ENCODE data around the gene ARHGAP42.
"Not testable (repeated sequence)": the region's sequence is repeated elsewhere in the genome, so short reads cannot be mapped to it uniquely, and the experiment has no call there.

ARHGAP42 gene

GRCh38 chr11:100726680-100727079 is 39.6 kb downstream of the ARHGAP42 start:
- DNase-seq (ENCODE audit: low spot score), result no peak

DNA sequence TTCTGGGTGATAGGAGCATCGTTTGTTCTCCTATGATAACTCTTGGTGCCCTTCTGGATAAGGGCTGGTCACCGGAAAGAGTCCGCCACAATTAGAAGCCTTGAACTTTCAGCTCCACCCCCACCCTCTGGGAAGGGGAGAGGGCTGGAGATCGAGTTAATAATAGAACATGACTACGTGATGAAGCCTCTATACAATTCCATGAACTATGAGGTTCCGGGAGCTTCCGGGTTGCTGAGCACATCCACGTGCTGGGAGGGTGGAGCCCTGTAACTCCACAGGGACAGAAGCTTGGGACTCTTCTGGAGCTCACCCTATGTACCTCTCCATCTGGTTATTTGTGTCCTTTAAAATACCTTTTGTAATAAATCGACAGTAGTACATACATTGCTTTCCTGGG is 40.3 kb downstream of the ARHGAP42 start:
- DNase-seq (ENCODE audit: low spot score), result no peak

GRCh38 chr11:100730266-100730665 is 43.2 kb downstream of the ARHGAP42 start:
- no peak for DNase-seq (ENCODE audit: low spot score)

GRCh38 chr11:100731471-100731870 is 44.4 kb downstream of the ARHGAP42 start:
- DNase-seq (ENCODE audit: low spot score), result no peak

GRCh38 chr11:100732949-100733348 is 45.9 kb downstream of the ARHGAP42 start:
- no peak for DNase-seq (ENCODE audit: low spot score)

GRCh38 chr11:100734743-100735527 is 47.8 kb downstream of the ARHGAP42 start:
- no peak for DNase-seq (ENCODE audit: low spot score)

GRCh38 chr11:100735949-100736675 is 49.0 kb downstream of the ARHGAP42 start:
- no peak for DNase-seq (ENCODE audit: low spot score)

DNA sequence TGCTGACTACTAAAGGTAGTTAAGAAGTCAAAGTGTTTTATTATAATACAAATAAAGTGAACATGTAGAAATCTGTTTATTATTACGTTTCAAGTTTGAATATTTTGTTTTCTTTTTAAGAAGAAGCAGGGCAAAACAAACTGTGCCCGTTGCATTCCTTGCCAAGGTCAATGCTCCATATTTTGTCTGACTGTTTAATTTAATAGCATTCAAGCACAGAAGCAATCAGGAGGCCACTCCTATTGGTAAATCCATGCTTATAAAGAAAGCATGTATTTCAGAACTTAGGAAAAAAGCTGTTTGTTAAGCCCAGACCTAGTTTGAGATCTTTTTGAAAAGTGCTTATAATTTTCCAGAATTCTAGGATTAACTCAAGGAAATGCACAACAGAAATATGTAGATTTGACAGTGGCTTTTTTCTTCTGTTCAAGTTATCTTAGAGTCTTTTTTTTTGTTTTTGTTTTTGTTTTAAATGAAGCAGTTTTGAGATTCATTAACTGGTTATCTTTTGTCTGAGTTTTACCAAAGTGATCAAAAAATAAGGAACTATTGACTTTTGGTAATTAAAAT is 51.7 kb downstream of the ARHGAP42 start:
- no peak for DNase-seq (ENCODE audit: low spot score)

GRCh38 chr11:100739666-100740065 is 52.6 kb downstream of the ARHGAP42 start:
- DNase-seq (ENCODE audit: low spot score), result no peak

DNA sequence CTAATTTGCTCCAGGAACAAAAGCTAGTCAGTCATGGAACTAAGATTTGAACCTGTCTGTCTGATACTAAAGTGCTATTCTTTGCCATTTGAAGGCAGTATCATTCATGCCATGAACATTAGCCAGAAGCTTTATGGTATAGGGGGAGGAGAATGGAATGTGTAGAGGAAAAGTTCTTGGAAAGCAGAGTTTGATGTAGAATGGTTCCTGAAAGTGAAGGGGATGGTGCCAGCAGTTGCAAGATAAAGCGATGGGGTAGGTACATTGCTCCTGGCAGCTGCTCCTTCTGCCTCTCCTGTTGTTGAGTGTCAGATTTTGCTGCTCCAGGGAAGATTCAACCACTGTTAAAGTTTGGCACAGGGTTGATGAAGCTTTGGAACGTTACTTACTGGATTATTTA is 53.4 kb downstream of the ARHGAP42 start:
- no peak for DNase-seq (ENCODE audit: low spot score)

DNA sequence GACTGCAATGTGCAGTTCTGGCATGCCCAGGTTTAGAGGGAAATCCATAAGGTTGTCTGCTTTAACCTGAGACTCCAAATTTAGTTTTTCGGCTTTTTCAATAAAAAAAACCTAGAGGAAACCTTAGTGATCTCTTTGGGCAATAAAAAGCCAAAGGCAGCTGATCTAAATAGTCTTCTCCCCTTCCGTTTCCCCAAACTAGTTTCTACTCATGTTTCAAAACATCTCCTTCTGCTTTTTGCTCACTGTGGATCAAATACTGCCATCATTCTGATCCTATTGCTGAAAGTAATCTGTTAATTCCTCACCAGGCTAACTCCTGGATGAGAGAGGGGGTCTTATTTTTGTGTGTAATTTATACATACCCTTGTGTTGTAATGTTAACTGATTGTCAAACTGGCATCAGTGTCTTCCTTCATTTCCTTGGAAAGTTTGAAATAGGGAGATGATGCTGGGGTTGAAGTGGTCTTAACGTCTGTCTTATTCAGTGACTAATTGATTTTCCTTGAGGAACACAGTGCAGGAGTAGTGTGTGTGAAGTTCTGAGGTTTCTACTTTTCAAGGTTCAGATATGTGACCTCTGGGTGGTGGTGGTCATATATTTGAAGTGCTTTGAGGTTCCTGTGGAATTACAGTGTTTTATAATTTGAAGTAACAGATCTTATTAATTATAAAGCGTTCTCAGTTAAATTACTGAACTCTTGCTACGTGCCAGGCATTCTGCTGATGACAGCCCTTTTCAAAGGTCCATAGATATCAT is 55.0 kb downstream of the ARHGAP42 start:
- no peak for DNase-seq (ENCODE audit: low spot score)

GRCh38 chr11:100746448-100746847 is 59.4 kb downstream of the ARHGAP42 start:
- no peak for DNase-seq (ENCODE audit: low spot score)

DNA sequence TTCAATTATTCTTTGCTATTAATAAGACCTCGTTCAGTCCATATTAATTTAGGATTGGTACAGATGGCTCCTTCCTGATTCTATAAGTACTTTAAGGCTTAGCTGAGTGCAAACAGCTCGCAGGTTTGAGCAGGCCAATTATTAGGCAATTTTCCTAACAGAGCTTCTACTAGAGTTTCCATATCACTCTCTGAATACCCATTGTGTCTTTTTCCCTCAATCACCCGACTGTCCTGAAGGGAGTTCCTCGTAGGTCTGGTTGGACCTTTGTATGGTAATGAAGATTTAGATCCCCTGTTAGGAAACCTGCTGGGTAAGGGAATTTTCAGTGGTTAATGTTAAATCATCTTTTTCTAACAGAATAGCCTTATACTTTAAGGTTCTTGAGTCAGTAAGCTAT is 61.1 kb downstream of the ARHGAP42 start:
- no peak for DNase-seq (ENCODE audit: low spot score)

GRCh38 chr11:100749887-100750565 is 62.9 kb downstream of the ARHGAP42 start:
- DNase-seq (ENCODE audit: low spot score), result not testable (repeated sequence)

DNA sequence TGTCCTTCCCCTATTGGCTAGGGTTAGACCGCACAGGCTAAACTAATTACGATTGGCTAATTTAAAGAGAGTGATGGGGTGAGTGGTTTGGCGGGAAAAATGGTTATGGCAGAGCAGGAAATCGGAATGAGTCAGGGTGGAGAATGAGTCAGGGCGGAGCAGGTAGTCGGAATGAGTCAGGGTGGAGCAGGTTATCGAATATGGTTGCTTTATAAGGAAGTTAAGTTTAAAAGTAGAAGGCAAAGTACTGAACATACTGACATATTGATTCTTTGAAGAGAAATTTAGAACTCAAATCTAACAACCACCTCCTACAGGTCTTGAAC is 63.4 kb downstream of the ARHGAP42 start:
- not testable (repeated sequence) for DNase-seq (ENCODE audit: low spot score)

GRCh38 chr11:100752371-100753171 is 65.5 kb downstream of the ARHGAP42 start:
- DNase-seq (ENCODE audit: low spot score), result no peak

GRCh38 chr11:100753172-100753543 is 66.1 kb downstream of the ARHGAP42 start:
- no peak for DNase-seq (ENCODE audit: low spot score)

DNA sequence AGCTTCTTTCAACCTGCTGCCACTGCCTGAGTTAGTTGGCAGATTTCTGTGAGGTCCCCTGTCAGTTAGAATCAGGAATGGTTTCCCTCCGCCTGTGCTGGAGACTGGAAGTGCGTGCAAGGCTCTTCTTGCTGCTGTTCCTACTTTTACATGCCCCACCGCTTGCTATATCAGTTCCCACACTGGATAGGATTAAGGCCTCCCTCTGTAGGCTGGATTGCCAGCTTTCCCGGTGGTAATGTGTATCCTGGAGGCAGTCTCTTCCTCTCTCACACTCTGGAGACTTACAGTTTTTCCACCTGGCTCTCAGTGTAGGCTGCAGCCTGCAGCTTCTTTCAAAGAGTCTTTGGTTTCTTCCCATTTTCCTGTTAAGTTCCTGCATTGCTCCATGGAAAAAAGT is 66.5 kb downstream of the ARHGAP42 start:
- no peak for DNase-seq (ENCODE audit: low spot score)

DNA sequence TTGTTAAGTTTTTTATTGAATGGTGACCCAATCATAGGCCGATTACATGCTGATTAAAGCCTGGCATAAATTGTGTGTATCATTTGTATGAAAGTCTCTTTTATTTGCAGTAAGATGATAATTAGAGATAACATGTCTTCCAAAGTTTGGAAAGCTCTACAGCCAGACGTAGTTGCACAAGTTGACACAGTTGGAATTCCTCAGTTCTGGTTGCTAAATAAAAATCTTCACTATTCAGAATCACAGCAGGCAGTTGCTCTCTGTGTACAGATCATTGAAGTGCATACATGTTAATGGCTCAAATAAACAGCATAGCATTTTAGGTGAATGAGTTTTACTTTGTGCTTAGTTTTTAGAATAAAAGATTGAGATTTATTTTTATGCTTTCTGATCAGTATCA is 69.5 kb downstream of the ARHGAP42 start:
- DNase-seq (ENCODE audit: low spot score), result no peak

DNA sequence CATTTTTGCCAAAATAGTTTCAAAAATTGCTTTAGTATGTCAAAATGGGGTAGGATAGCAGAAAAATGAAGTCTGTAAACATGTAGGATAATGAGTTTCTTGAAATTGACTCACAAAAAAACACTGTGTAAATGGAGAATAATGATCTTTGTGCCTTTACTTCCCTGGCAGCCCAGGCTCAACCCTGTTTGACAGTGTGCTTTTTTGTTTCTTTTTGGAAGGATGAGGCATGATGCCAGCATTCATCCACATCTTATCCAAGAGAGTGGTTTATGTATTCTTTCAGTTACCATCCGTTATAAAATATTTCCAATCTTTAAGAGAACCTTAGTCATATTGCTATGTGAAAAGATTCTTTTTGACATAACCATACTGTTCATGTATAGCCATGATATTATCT is 70.6 kb downstream of the ARHGAP42 start:
- DNase-seq (ENCODE audit: low spot score), result no peak

DNA sequence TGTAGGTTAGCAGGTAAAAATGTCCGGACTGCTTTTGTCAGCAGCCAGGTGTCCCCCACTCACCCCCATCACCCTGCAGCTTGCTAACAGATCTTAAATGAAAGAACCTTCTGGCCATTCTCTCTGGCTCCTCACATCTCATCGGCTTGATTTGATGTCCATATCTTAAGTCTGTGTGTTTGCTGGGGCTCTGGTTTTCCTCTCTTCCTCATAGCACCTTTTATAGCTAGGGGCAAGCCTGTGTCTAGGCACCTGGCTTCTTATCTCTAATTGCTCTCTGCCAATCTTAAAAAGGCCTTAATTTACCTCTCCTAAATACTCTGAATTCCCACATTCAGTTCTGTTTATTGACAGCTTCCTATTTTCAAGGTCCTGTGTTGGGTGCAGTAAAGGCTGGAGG is 72.0 kb downstream of the ARHGAP42 start:
- no peak for DNase-seq (ENCODE audit: low spot score)

Measured in activated CD4-positive, alpha-beta T cell treated with anti-CD3 and anti-CD28 coated beads, Interleukin-2, Interleukin-4, amounts not matched to agents 100 ng/mL and 50 ng/mL, durations not matched to agents 16 hours and 8 hours (primary cell).